ENCODE results near the gene ZNF804B.

DNA sequence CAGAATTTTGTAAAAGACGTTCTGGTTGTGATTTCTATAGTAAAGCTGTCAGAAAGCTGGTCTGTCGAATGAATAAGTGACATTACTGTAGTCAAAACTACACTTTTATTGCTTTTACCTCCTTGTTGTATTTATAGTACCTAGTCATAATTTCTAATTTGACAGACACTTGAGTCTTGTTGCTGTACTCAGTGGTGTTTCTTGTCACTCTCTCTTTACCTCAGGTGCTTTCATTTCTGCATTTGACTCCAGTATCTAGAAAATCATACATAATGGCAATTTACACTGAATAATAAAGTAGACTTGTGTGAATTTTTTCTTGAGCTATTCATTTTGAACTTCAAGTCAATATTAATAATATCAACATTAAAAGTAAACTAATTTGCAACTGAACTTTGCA lies 293.6 kb downstream of the ZNF804B start:
- no peak for TF ChIP-seq ZNF433 (tag by site-specific recombination; IDR thresholded peaks at IDR 0.05; ENCODE audit: low read depth)
- no peak for TF ChIP-seq ZSCAN30 (tag by site-specific recombination; IDR thresholded peaks at IDR 0.05)
- TF ChIP-seq MZF1 (tag by site-specific recombination; IDR thresholded peaks at IDR 0.05; ENCODE audit: borderline replicate concordance), result no peak
- TF ChIP-seq, protein P1, sequence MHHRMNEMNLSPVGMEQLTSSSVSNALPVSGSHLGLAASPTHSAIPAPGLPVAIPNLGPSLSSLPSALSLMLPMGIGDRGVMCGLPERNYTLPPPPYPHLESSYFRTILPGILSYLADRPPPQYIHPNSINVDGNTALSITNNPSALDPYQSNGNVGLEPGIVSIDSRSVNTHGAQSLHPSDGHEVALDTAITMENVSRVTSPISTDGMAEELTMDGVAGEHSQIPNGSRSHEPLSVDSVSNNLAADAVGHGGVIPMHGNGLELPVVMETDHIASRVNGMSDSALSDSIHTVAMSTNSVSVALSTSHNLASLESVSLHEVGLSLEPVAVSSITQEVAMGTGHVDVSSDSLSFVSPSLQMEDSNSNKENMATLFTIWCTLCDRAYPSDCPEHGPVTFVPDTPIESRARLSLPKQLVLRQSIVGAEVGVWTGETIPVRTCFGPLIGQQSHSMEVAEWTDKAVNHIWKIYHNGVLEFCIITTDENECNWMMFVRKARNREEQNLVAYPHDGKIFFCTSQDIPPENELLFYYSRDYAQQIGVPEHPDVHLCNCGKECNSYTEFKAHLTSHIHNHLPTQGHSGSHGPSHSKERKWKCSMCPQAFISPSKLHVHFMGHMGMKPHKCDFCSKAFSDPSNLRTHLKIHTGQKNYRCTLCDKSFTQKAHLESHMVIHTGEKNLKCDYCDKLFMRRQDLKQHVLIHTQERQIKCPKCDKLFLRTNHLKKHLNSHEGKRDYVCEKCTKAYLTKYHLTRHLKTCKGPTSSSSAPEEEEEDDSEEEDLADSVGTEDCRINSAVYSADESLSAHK (tag by site-specific recombination; IDR thresholded peaks at IDR 0.05), result no peak
- TF ChIP-seq ZNF174 (tag by site-specific recombination; IDR thresholded peaks at IDR 0.05), result no peak
- TF ChIP-seq, protein P2, sequence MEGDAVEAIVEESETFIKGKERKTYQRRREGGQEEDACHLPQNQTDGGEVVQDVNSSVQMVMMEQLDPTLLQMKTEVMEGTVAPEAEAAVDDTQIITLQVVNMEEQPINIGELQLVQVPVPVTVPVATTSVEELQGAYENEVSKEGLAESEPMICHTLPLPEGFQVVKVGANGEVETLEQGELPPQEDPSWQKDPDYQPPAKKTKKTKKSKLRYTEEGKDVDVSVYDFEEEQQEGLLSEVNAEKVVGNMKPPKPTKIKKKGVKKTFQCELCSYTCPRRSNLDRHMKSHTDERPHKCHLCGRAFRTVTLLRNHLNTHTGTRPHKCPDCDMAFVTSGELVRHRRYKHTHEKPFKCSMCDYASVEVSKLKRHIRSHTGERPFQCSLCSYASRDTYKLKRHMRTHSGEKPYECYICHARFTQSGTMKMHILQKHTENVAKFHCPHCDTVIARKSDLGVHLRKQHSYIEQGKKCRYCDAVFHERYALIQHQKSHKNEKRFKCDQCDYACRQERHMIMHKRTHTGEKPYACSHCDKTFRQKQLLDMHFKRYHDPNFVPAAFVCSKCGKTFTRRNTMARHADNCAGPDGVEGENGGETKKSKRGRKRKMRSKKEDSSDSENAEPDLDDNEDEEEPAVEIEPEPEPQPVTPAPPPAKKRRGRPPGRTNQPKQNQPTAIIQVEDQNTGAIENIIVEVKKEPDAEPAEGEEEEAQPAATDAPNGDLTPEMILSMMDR (tag by site-specific recombination; IDR thresholded peaks at IDR 0.05), result no peak
- no peak for TF ChIP-seq ZBTB1 (tag by site-specific recombination; IDR thresholded peaks at IDR 0.05)
- no peak for TF ChIP-seq SETDB1 (IDR thresholded peaks at IDR 0.05; ENCODE audit: insufficient read length, low read length)
- TF ChIP-seq, protein P3, sequence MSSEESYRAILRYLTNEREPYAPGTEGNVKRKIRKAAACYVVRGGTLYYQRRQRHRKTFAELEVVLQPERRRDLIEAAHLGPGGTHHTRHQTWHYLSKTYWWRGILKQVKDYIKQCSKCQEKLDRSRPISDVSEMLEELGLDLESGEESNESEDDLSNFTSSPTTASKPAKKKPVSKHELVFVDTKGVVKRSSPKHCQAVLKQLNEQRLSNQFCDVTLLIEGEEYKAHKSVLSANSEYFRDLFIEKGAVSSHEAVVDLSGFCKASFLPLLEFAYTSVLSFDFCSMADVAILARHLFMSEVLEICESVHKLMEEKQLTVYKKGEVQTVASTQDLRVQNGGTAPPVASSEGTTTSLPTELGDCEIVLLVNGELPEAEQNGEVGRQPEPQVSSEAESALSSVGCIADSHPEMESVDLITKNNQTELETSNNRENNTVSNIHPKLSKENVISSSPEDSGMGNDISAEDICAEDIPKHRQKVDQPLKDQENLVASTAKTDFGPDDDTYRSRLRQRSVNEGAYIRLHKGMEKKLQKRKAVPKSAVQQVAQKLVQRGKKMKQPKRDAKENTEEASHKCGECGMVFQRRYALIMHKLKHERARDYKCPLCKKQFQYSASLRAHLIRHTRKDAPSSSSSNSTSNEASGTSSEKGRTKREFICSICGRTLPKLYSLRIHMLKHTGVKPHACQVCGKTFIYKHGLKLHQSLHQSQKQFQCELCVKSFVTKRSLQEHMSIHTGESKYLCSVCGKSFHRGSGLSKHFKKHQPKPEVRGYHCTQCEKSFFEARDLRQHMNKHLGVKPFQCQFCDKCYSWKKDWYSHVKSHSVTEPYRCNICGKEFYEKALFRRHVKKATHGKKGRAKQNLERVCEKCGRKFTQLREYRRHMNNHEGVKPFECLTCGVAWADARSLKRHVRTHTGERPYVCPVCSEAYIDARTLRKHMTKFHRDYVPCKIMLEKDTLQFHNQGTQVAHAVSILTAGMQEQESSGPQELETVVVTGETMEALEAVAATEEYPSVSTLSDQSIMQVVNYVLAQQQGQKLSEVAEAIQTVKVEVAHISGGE (tag by site-specific recombination; conservative IDR thresholded peaks at IDR 0.05; ENCODE audit: low read depth), result no peak
- no peak for TF ChIP-seq ZNF23 (tag by site-specific recombination; IDR thresholded peaks at IDR 0.05; ENCODE audit: borderline replicate concordance)

Data from HEK293 (cell line).